DND-41 (cell line): ENCODE results near the gene CSNK2B.

Experiments
- ATAC-seq: fragments of 200-7000 bp; cut with Tn5 transposase; 3 replicates; pipeline ENCODE4 v1.9.1; 2021; ENCODE audit warnings: low read depth; ENCODE audit not compliant: insufficient read depth
- DNase-seq: peaks from one replicate; pipeline ENCODE4 v3.0.0-alpha.2; 2020
- H2AFZ ChIP-seq: 2 replicates; pipeline ENCODE4 v1.6.0; 2012; ENCODE audit warnings: low read depth, low read length
- H3K27ac ChIP-seq: 2 replicates; pipeline ENCODE4 v1.5.1; 2012; ENCODE audit warnings: low read length, inconsistent platforms
- H3K27me3 ChIP-seq: fragments of 200-600 bp; sonication (generic); 2 replicates; pipeline ENCODE4 v1.6.0; 2012; ENCODE audit warnings: low read length, mild to moderate bottlenecking, inconsistent platforms; ENCODE audit not compliant: insufficient read depth, poor library complexity
- H3K36me3 ChIP-seq: 2 replicates; pipeline ENCODE4 v1.5.1; 2012; ENCODE audit warnings: low read length, inconsistent platforms; ENCODE audit not compliant: insufficient read depth
- H3K4me1 ChIP-seq: 2 replicates; pipeline ENCODE4 v1.5.1; 2012; ENCODE audit warnings: mild to moderate bottlenecking, low read length; ENCODE audit not compliant: insufficient read depth
- H3K4me2 ChIP-seq: 2 replicates; pipeline ENCODE4 v1.6.0; 2012; ENCODE audit warnings: mild to moderate bottlenecking, moderate library complexity, low read length, inconsistent platforms; ENCODE audit not compliant: insufficient read depth
- H3K4me3 ChIP-seq, 2 experiments: fragments of 200-600 bp in 1 of 2; shearing (Covaris generic) in 1 of 2; 2 replicates each; pipeline ENCODE4 v1.5.1; 2012 to 2016; ENCODE audit warnings: inconsistent platforms in 2 of 2, low read length in 2 of 2, mild to moderate bottlenecking in 2 of 2, low read depth in 1 of 2, moderate library complexity in 1 of 2
- H3K79me2 ChIP-seq: 2 replicates; pipeline ENCODE4 v1.6.0; 2012; ENCODE audit warnings: low read length, inconsistent platforms; ENCODE audit not compliant: insufficient read depth
- H3K9ac ChIP-seq: 2 replicates; pipeline ENCODE4 v1.6.0; 2012; ENCODE audit warnings: low read depth, mild to moderate bottlenecking, inconsistent platforms, low read length, moderate library complexity
- H3K9me3 ChIP-seq: 2 replicates; pipeline ENCODE4 v1.5.1; 2012; ENCODE audit warnings: low read length, moderate library complexity, mild to moderate bottlenecking, inconsistent platforms; ENCODE audit not compliant: insufficient read depth, severe bottlenecking
- H4K20me1 ChIP-seq: 2 replicates; pipeline ENCODE4 v1.6.0; 2012; ENCODE audit warnings: low read length; ENCODE audit not compliant: insufficient read depth
- CTCF ChIP-seq: IDR thresholded peaks from 2 replicates; pipeline ENCODE4 v1.5.1; 2012; ENCODE audit warnings: borderline replicate concordance, low read length, moderate library complexity, mild to moderate bottlenecking; ENCODE audit not compliant: poor library complexity, severe bottlenecking; ENCODE audit errors: extremely low read depth
- EZH2 ChIP-seq: IDR thresholded peaks from 3 replicates; pipeline ENCODE4 v1.6.1; 2012; ENCODE audit warnings: borderline replicate concordance, low read depth, mild to moderate bottlenecking, moderate library complexity, low read length, inconsistent platforms; ENCODE audit not compliant: severe bottlenecking

Gene CSNK2B

GRCh38 chr6:31710523-31711219 is 44.8 kb downstream of the CSNK2B start:
- no peak for DNase-seq
- no peak overlapping the region for H3K9ac ChIP-seq

GRCh38 chr6:31711233-31711632 is 45.4 kb downstream of the CSNK2B start:
- no peak; the same call in 2 of the 3 replicates for ATAC-seq
- H3K4me3 ChIP-seq: no peak overlapping the region
- no peaks in the 10 kb centered on the region for H3K36me3 ChIP-seq
- H4K20me1 ChIP-seq: no peaks in the 10 kb centered on the region
- H2AFZ ChIP-seq: no peak overlapping the region
- DNase-seq: no peak
- no peaks in the 10 kb centered on the region for H3K79me2 ChIP-seq
- H3K27ac ChIP-seq: no peak overlapping the region
- no peak overlapping the region for H3K9ac ChIP-seq
- TF ChIP-seq EZH2 (no peak), CTCF (no peak)
- no peaks in the 10 kb centered on the region for H3K27me3 ChIP-seq
- no peaks in the 10 kb centered on the region for H3K9me3 ChIP-seq
- H3K4me2 ChIP-seq: no peak overlapping the region
- no peaks in the 10 kb centered on the region for H3K4me1 ChIP-seq

More at GRCh38 chr6:31710523-31711219, 44.8 kb downstream of the CSNK2B start:
- no peak for ATAC-seq
- Histone ChIP-seq H3K79me2 (no peaks in the 10 kb centered on the region), H3K4me3 (no peak overlapping the region), H3K9me3 (no peaks in the 10 kb centered on the region), H3K27ac (no peak overlapping the region), H3K4me1 (no peaks in the 10 kb centered on the region), H3K4me2 (no peak overlapping the region), H3K36me3 (no peaks in the 10 kb centered on the region), H4K20me1 (no peaks in the 10 kb centered on the region), H3K27me3 (no peaks in the 10 kb centered on the region), H2AFZ (no peak overlapping the region)
- TF ChIP-seq CTCF: no peak
- no peak for TF ChIP-seq EZH2

- no peak overlapping the region for H2AFZ ChIP-seq
- DNase-seq (no peak), ATAC-seq (peak; percentile 70)
- TF ChIP-seq EZH2 (no peak), CTCF (peak; percentile 48)
- no peak overlapping the region for H3K27ac ChIP-seq
- H3K9me3 ChIP-seq: no peaks in the 10 kb centered on the region
- H3K9ac ChIP-seq: no peak overlapping the region
- H4K20me1 ChIP-seq: no peaks in the 10 kb centered on the region
- H3K79me2 ChIP-seq: no peaks in the 10 kb centered on the region
- H3K27me3 ChIP-seq: no peaks in the 10 kb centered on the region
- H3K4me1 ChIP-seq: no peaks in the 10 kb centered on the region
- no peak overlapping the region for H3K4me3 ChIP-seq
- no peaks in the 10 kb centered on the region for H3K36me3 ChIP-seq
- H3K4me2 ChIP-seq: no peak overlapping the region
Observed at GRCh38 chr6:31712296-31712695, 46.4 kb downstream of the CSNK2B start.
